Fibroblast of lung (primary cell): ENCODE measurements around the gene LCN15. TPM values are rescaled to one million over a fixed set of nuclear protein-coding genes. Genes with fewer than 3 reads are reported as not detected.

ENCODE experiments used
- DNase-seq, 2 donors: peaks; one replicate each; pipeline versions ENCODE4 v3.0.0 to v3.0.0-alpha.2; 2010; ENCODE audit warnings: low read depth in 2 of 2
- H2AFZ ChIP-seq: 2 replicates; pipeline ENCODE4 v1.5.1; 2012; ENCODE audit warnings: low read length, control low read depth, inconsistent platforms
- H3K27ac ChIP-seq: 2 replicates; pipeline ENCODE4 v1.5.1; 2011; ENCODE audit warnings: low read length, control low read depth; ENCODE audit not compliant: insufficient read depth
- H3K27me3 ChIP-seq: 2 replicates; pipeline ENCODE4 v1.5.1; 2011; ENCODE audit warnings: mild to moderate bottlenecking, low read length; ENCODE audit not compliant: control insufficient read depth, insufficient read depth
- H3K36me3 ChIP-seq: 2 replicates; pipeline ENCODE4 v1.5.1; 2011; ENCODE audit warnings: low read length; ENCODE audit not compliant: control insufficient read depth, insufficient read depth
- H3K4me1 ChIP-seq: 2 replicates; pipeline ENCODE4 v1.5.1; 2011; ENCODE audit warnings: low read length; ENCODE audit not compliant: control insufficient read depth, insufficient read depth; ENCODE audit errors: extremely low read depth
- H3K4me2 ChIP-seq: 2 replicates; pipeline ENCODE4 v1.5.1; 2011; ENCODE audit warnings: low read length, control low read depth; ENCODE audit not compliant: insufficient read depth; ENCODE audit errors: extremely low read depth
- H3K4me3 ChIP-seq, 4 experiments: fragments of 200-600 bp in 1 of 4; sonication (generic) in 1 of 4; replicated peaks in 1 of 4; 2 replicates each; pipeline ENCODE4 v1.5.1; 2011 to 2016; ENCODE audit warnings: low read length in 4 of 4, low read depth in 3 of 4, mild to moderate bottlenecking in 3 of 4, control low read depth in 2 of 4, inconsistent platforms in 1 of 4, mixed read lengths in 1 of 4; ENCODE audit not compliant: insufficient read depth in 1 of 4; ENCODE audit errors: control extremely low read depth in 1 of 4
- H3K79me2 ChIP-seq: 2 replicates; pipeline ENCODE4 v1.5.1; 2012; ENCODE audit warnings: mild to moderate bottlenecking, low read length, inconsistent platforms; ENCODE audit not compliant: control insufficient read depth, insufficient read depth
- H3K9ac ChIP-seq: 2 replicates; pipeline ENCODE4 v1.5.1; 2011; ENCODE audit warnings: mild to moderate bottlenecking, low read length, control low read depth; ENCODE audit not compliant: insufficient read depth
- H3K9me3 ChIP-seq: 2 replicates; pipeline ENCODE4 v1.5.1; 2012; ENCODE audit warnings: low read depth, low read length; ENCODE audit not compliant: control insufficient read depth, insufficient read depth
- H4K20me1 ChIP-seq: 2 replicates; pipeline ENCODE4 v1.5.1; 2011; ENCODE audit warnings: low read length; ENCODE audit not compliant: control insufficient read depth, insufficient read depth; ENCODE audit errors: extremely low read depth
- CTCF ChIP-seq, 2 donors: IDR thresholded peaks in 1 of 2; conservative IDR thresholded peaks in 1 of 2; 1 replicate in 1 of 2; 2 replicates in 1 of 2; pipeline ENCODE4 v1.5.1; 2011 to 2012; ENCODE audit warnings: low read length in 2 of 2, control low read depth in 1 of 2, inconsistent platforms in 1 of 2, low read depth in 1 of 2, mild to moderate bottlenecking in 1 of 2
- EZH2 ChIP-seq: IDR thresholded peaks from 2 replicates; pipeline ENCODE4 v1.5.1; 2012; ENCODE audit warnings: low read length, control low read depth, mild to moderate bottlenecking; ENCODE audit errors: missing control alignments
- polyA plus RNA-seq, 2 donors: library from polyadenylated mRNA; depleted of rRNA in 1 of 2; stranded (reverse) in 1 of 2; unstranded in 1 of 2; fragments of >200 nt; gene quantifications; 2 replicates each; pipeline ENCODE4 v1.2.1, GENCODE V29; 2011 to 2012; ENCODE audit warnings: missing spikeins in 1 of 2
- total RNA-seq: library from RNA; depleted of rRNA; stranded (reverse); fragments of >200 nt; gene quantifications from 2 replicates; pipeline ENCODE4 v1.2.1, GENCODE V29; 2014

LCN15 gene
- total and polyA plus RNA-seq, 2 donors (not counting 1 experiment from before 2014, with no cell fraction given), result not detected

DNA sequence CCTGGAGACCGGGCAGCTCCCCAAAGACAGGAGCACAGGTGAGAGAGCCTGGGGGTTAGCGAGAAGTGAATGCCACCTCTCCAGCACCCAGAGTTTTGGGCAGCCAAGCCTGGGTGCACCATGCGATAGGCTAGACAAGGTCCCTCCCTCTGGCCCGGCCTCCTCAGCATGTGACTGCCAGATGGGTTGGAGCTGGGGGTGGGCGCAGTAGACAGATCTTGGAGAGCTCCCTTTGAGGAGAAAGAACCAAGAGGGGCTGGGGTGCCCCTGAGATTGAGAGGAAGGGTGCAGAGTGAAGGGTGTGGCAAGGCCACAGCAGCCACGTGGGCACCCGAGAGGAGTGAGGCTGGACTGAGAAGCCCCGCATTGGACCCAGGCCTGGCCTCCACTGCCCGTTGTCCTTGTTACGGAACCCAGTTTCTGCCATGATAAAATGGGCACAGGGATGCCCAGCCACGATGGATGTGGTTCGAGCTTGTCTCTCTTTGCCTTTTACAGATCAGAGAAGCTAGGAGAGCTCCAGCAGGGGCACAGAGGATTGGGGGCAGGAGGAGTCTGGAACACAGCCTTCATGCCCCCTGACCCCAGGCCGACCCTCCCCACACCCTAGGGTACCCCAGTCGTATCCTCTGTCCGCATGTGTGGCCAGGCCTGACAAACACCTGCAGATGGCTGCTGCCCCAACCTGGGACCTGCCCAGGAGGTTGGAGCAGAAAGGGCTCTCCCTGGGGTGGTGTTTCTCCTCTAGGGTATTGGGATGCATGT, 28.2 kb upstream of the LCN15 start:
- H2AFZ ChIP-seq, result no peak overlapping the region
- no peak overlapping the region for H3K9ac ChIP-seq
- DNase-seq, result no peak
- H3K27me3 ChIP-seq, result peaks cover 10% of the 10 kb centered on the region
- TF ChIP-seq EZH2 (no peak), CTCF (conservative IDR thresholded peaks at IDR 0.05 in 1 of 2, IDR thresholded peaks at IDR 0.05 in 1 of 2; ENCODE audit: low read depth in 1 of 2, low read length in 2 of 2) (no peak)
- peak overlapping the region in 1 of 4 experiments; percentile 90 for H3K4me3 ChIP-seq
- H3K36me3 ChIP-seq, result peaks cover 2% of the 10 kb centered on the region
- no peaks in the 10 kb centered on the region for H4K20me1 ChIP-seq
- H3K4me1 ChIP-seq, result peaks cover 4% of the 10 kb centered on the region
- no peak overlapping the region for H3K27ac ChIP-seq
- peak overlapping the region; percentile 90 for H3K4me2 ChIP-seq
- H3K9me3 ChIP-seq, result no peaks in the 10 kb centered on the region
- H3K79me2 ChIP-seq, result peaks cover 4% of the 10 kb centered on the region

DNA sequence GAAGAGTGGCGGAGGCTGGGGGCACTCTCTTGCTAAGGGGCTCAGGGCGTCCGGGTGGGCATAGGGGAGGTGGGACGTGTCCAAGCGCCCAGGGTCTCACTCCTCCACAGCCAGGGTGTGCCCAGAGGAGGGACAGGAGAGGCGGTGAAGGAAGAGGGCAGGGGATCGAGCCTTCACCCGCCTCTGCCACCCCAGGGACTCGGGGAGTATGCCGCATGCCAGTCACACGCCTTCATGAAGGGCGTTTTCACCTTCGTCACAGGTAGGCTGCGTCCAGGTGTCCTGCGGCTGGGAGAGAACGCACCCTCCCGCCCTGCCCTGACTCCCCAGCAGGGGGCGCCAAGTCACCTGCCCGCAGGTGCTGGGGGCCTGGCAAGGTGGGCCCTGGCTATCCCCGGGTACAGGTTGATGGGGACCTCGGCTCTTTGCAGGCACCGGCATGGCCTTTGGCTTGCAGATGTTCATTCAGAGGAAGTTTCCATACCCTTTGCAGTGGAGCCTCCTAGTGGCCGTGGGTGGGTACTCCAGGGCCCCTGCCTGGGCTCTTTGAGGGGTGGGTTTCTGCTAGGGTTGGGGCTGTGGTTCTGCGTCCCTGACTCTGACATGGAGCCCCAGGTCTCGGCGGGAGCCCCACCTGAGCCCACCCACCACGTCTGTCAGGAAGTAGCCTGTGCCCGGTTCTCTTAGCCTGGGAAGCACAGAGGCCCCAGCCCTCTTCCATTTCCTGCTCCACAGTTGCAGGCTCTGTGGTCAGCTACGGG, 27.4 kb upstream of the LCN15 start:
- no peaks in the 10 kb centered on the region for H4K20me1 ChIP-seq
- H3K36me3 ChIP-seq, result peaks cover 2% of the 10 kb centered on the region
- H3K27me3 ChIP-seq, result peaks cover 7% of the 10 kb centered on the region
- peaks cover 4% of the 10 kb centered on the region for H3K4me1 ChIP-seq
- H3K79me2 ChIP-seq, result peaks cover 4% of the 10 kb centered on the region
- peak overlapping the region; percentile 80 to 91 (median 90) for H3K4me3 ChIP-seq
- H3K27ac ChIP-seq, result peak overlapping the region; percentile 48
- no peak for DNase-seq
- H3K9ac ChIP-seq, result peak overlapping the region; percentile 71
- no peaks in the 10 kb centered on the region for H3K9me3 ChIP-seq
- H2AFZ ChIP-seq, result peak overlapping the region; percentile 60
- H3K4me2 ChIP-seq, result peak overlapping the region; percentile 90
- no peak for TF ChIP-seq EZH2
- peak; percentile 81 to 96 for TF ChIP-seq CTCF (conservative IDR thresholded peaks at IDR 0.05 in 1 of 2, IDR thresholded peaks at IDR 0.05 in 1 of 2; ENCODE audit: low read depth in 1 of 2, low read length in 2 of 2)
